GM10248 (cell line): ENCODE measurements around the gene KHDC4.

Experiments
- CTCF ChIA-PET: fragments of 300-600 bp; sonication (Branson Sonifier 250); formaldehyde crosslinking; extraction: SDS; loops from one replicate; lab custom pipeline; 2021; ENCODE audit warnings: antibody characterized with exemption; lab: Yijun Ruan, JAX
- POLR2A ChIA-PET: fragments of 350-650 bp; sonication (Branson Sonifier 250); formaldehyde crosslinking; extraction: SDS; loops from one replicate; lab custom pipeline; 2020; ENCODE audit warnings: antibody characterized with exemption; lab: Yijun Ruan, JAX
- DNase-seq: peaks from one replicate; pipeline ENCODE4 v3.0.0; 2012; ENCODE audit errors: extremely low spot score
- CTCF ChIP-seq: IDR thresholded peaks from 2 replicates; pipeline ENCODE4 v1.5.1; 2012; ENCODE audit warnings: mild to moderate bottlenecking, low read depth; ENCODE audit errors: extremely low read depth, missing control alignments, control extremely low read depth

KHDC4 gene

GRCh38 chr1:155938220-155938627 lies 4.0 kb upstream of the KHDC4 start:
- peak; percentile 85 for TF ChIP-seq CTCF
- ChIA-PET POLR2A (interaction anchor here (1.0 kb wide), 1 partner anchor 39 kb away, joined by 3 read pairs; no protein-coding TSS in a partner anchor), CTCF (interaction anchor here (0.6 to 3.8 kb wide), 24 partner anchors 8 to 135 kb away, joined by 3 to 69 read pairs (median 5); no protein-coding TSS in a partner anchor)
- DNase-seq: peak; percentile 67

GRCh38 chr1:155934936-155935590 lies 850 bp upstream of the KHDC4 start:
- CTCF ChIA-PET: interaction anchor here (0.7 to 4.4 kb wide), 8 partner anchors 11 to 346 kb away, joined by 3 to 42 read pairs (median 4); partner anchors contain the start of gene ARHGEF2
- DNase-seq: no peak
- no peak for TF ChIP-seq CTCF
- POLR2A ChIA-PET: interaction anchor here (0.6 to 2.5 kb wide), 7 partner anchors 11 to 823 kb away, joined by 3 to 11 read pairs (median 4); no protein-coding TSS in a partner anchor

GRCh38 chr1:155933591-155934096 lies 569 bp downstream of the KHDC4 start:
- ChIA-PET CTCF (interaction anchor here (0.6 to 4.4 kb wide), 10 partner anchors 11 to 141 kb away, joined by 3 to 42 read pairs (median 4); no protein-coding TSS in a partner anchor), POLR2A (interaction anchor here (0.6 to 2.5 kb wide), 4 partner anchors 9 to 406 kb away, joined by 3 to 14 read pairs (median 7); no protein-coding TSS in a partner anchor)
- no peak for DNase-seq
- TF ChIP-seq CTCF: no peak

GRCh38 chr1:155932487-155932886 lies 1.7 kb downstream of the KHDC4 start:
- no peak for DNase-seq
- POLR2A ChIA-PET: interaction anchor here (0.7 to 1.1 kb wide), 6 partner anchors 9 to 133 kb away, joined by 3 to 4 read pairs (median 3); no protein-coding TSS in a partner anchor
- no peak for TF ChIP-seq CTCF
- CTCF ChIA-PET: interaction anchor here (1.6 to 4.4 kb wide), 6 partner anchors 12 to 143 kb away, joined by 3 to 42 read pairs (median 12); no protein-coding TSS in a partner anchor

GRCh38 chr1:155932081-155932480 lies 2.1 kb downstream of the KHDC4 start:
- TF ChIP-seq CTCF: no peak
- ChIA-PET CTCF (interaction anchor here (1.6 to 4.4 kb wide), 5 partner anchors 20 to 143 kb away, joined by 3 to 42 read pairs (median 15); no protein-coding TSS in a partner anchor), POLR2A (interaction anchor here (0.7 to 1.1 kb wide), 6 partner anchors 8 to 133 kb away, joined by 3 to 4 read pairs (median 3); no protein-coding TSS in a partner anchor)
- no peak for DNase-seq
